ENCODE measurements around the gene LRRTM4.
"Not testable (repeated sequence)": the region's sequence is repeated elsewhere in the genome, so short reads cannot be mapped to it uniquely, and the experiment has no call there.

- TF ChIP-seq CTCF (conservative IDR thresholded peaks at IDR 0.05 in 1 of 2, IDR thresholded peaks at IDR 0.05 in 1 of 2; ENCODE audit: low read depth in 1 of 2, low read length in 2 of 2); EZH2 (IDR thresholded peaks at IDR 0.05; ENCODE audit: low read length, missing control alignments): not testable (repeated sequence)
Measured at GRCh38 chr2:77175266-77175780, 346.9 kb downstream of the LRRTM4 start.
